ENCODE measurements around the gene SHANK1.

Gene SHANK1

GRCh38 chr19:50706387-50706786, 13.2 kb downstream of the SHANK1 start:
- ChIA-PET CTCF (interaction anchor here (1.0 to 3.4 kb wide), 3 partner anchors 14 to 74 kb away, joined by 3 to 36 read pairs (median 7); no protein-coding TSS in a partner anchor), POLR2A (no interaction called here)
- H3K27me3 ChIP-seq (replicated peaks in 2 of 5; ENCODE audit: control insufficient read depth in 4 of 5, insufficient read depth in 5 of 5, low read length in 4 of 5), result peaks cover 0 to 45% (median 12%) of the 10 kb centered on the region in 5 experiments
- WGBS (ENCODE audit: insufficient coverage), result 100% methylated on average over 3 of the region's 5 CpGs
- no peak overlapping the region for H3K4me3 ChIP-seq (ENCODE audit: control insufficient read depth in 1 of 7, extremely low read depth in 1 of 7, insufficient read depth in 4 of 7, low read depth in 2 of 7, low read length in 6 of 7)
- no peaks in the 10 kb centered on the region for H3K36me3 ChIP-seq (ENCODE audit: control insufficient read depth in 4 of 4, insufficient read depth in 4 of 4, low read length in 3 of 4)
- H3K27ac ChIP-seq (ENCODE audit: insufficient read depth in 1 of 2, low read depth in 1 of 2, low read length in 2 of 2, poor library complexity in 1 of 2, severe bottlenecking in 2 of 2), result no peak overlapping the region
- H3K9me3 ChIP-seq (ENCODE audit: control extremely low read depth in 1 of 5, control insufficient read depth in 4 of 5, insufficient read depth in 2 of 5, low read depth in 1 of 5, low read length in 4 of 5), result no peaks in the 10 kb centered on the region
- DNase-seq, result no peak
- H3K4me1 ChIP-seq (ENCODE audit: control extremely low read depth in 1 of 4, control insufficient read depth in 4 of 4, insufficient read depth in 4 of 4, low read length in 3 of 4), result peaks cover 0 to 16% (median 7%) of the 10 kb centered on the region in 4 experiments

GRCh38 chr19:50705422-50706019, 14.1 kb downstream of the SHANK1 start:
- H3K27ac ChIP-seq (ENCODE audit: insufficient read depth in 1 of 2, low read depth in 1 of 2, low read length in 2 of 2, poor library complexity in 1 of 2, severe bottlenecking in 2 of 2), result no peak overlapping the region
- DNase-seq, result peak; percentile 67 to 82 (median 82)
- no peaks in the 10 kb centered on the region for H3K36me3 ChIP-seq (ENCODE audit: control insufficient read depth in 4 of 4, insufficient read depth in 4 of 4, low read length in 3 of 4)
- H3K27me3 ChIP-seq (replicated peaks in 2 of 5; ENCODE audit: control insufficient read depth in 4 of 5, insufficient read depth in 5 of 5, low read length in 4 of 5), result peaks cover 0 to 48% (median 11%) of the 10 kb centered on the region in 5 experiments
- H3K9me3 ChIP-seq (ENCODE audit: control extremely low read depth in 1 of 5, control insufficient read depth in 4 of 5, insufficient read depth in 2 of 5, low read depth in 1 of 5, low read length in 4 of 5), result no peaks in the 10 kb centered on the region
- ChIA-PET CTCF (interaction anchor here (0.8 to 3.4 kb wide), 5 partner anchors 9 to 74 kb away, joined by 3 to 36 read pairs (median 4); no protein-coding TSS in a partner anchor), POLR2A (no interaction called here)
- H3K4me3 ChIP-seq (ENCODE audit: control insufficient read depth in 1 of 7, extremely low read depth in 1 of 7, insufficient read depth in 4 of 7, low read depth in 2 of 7, low read length in 6 of 7), result no peak overlapping the region
- WGBS (ENCODE audit: insufficient coverage), result 57% methylated on average over 7 of the region's 9 CpGs
- peaks cover 0 to 16% (median 7%) of the 10 kb centered on the region in 4 experiments for H3K4me1 ChIP-seq (ENCODE audit: control extremely low read depth in 1 of 4, control insufficient read depth in 4 of 4, insufficient read depth in 4 of 4, low read length in 3 of 4)

- no peak overlapping the region for H3K4me3 ChIP-seq (ENCODE audit: control insufficient read depth in 1 of 7, extremely low read depth in 1 of 7, insufficient read depth in 4 of 7, low read depth in 2 of 7, low read length in 6 of 7)
- 42% methylated on average over 15 of the region's 22 CpGs for WGBS (ENCODE audit: insufficient coverage)
- no peak overlapping the region for H3K27ac ChIP-seq (ENCODE audit: insufficient read depth in 1 of 2, low read depth in 1 of 2, low read length in 2 of 2, poor library complexity in 1 of 2, severe bottlenecking in 2 of 2)
- CTCF ChIA-PET, result interaction anchor here (1.1 to 3.4 kb wide), 7 partner anchors 10 to 77 kb away, joined by 3 to 36 read pairs (median 5); no protein-coding TSS in a partner anchor
- POLR2A ChIA-PET, result no interaction called here
- H3K4me1 ChIP-seq (ENCODE audit: control extremely low read depth in 1 of 4, control insufficient read depth in 4 of 4, insufficient read depth in 4 of 4, low read length in 3 of 4), result peaks cover 0 to 16% (median 7%) of the 10 kb centered on the region in 4 experiments
- peaks cover 0 to 61% (median 16%) of the 10 kb centered on the region in 5 experiments for H3K27me3 ChIP-seq (replicated peaks in 2 of 5; ENCODE audit: control insufficient read depth in 4 of 5, insufficient read depth in 5 of 5, low read length in 4 of 5)
- no peak for DNase-seq
- H3K36me3 ChIP-seq (ENCODE audit: control insufficient read depth in 4 of 4, insufficient read depth in 4 of 4, low read length in 3 of 4), result no peaks in the 10 kb centered on the region
- H3K9me3 ChIP-seq (ENCODE audit: control extremely low read depth in 1 of 5, control insufficient read depth in 4 of 5, insufficient read depth in 2 of 5, low read depth in 1 of 5, low read length in 4 of 5), result no peaks in the 10 kb centered on the region
Measured at GRCh38 chr19:50703915-50704796, 15.4 kb downstream of the SHANK1 start.

GRCh38 chr19:50702871-50703829, 16.5 kb downstream of the SHANK1 start:
- Histone ChIP-seq H3K27me3 (replicated peaks in 2 of 5; ENCODE audit: control insufficient read depth in 4 of 5, insufficient read depth in 5 of 5, low read length in 4 of 5) (peaks cover 0 to 66% (median 20%) of the 10 kb centered on the region in 5 experiments), H3K36me3 (ENCODE audit: control insufficient read depth in 4 of 4, insufficient read depth in 4 of 4, low read length in 3 of 4) (no peaks in the 10 kb centered on the region), H3K4me3 (ENCODE audit: control insufficient read depth in 1 of 7, extremely low read depth in 1 of 7, insufficient read depth in 4 of 7, low read depth in 2 of 7, low read length in 6 of 7) (peak overlapping the region in 1 of 7 experiments; percentile 36), H3K27ac (ENCODE audit: insufficient read depth in 1 of 2, low read depth in 1 of 2, low read length in 2 of 2, poor library complexity in 1 of 2, severe bottlenecking in 2 of 2) (no peak overlapping the region), H3K9me3 (ENCODE audit: control extremely low read depth in 1 of 5, control insufficient read depth in 4 of 5, insufficient read depth in 2 of 5, low read depth in 1 of 5, low read length in 4 of 5) (no peaks in the 10 kb centered on the region), H3K4me1 (ENCODE audit: control extremely low read depth in 1 of 4, control insufficient read depth in 4 of 4, insufficient read depth in 4 of 4, low read length in 3 of 4) (peaks cover 0 to 16% (median 7%) of the 10 kb centered on the region in 4 experiments)
- WGBS (ENCODE audit: insufficient coverage), result 46% methylated on average over 38 of the region's 47 CpGs
- ChIA-PET CTCF (interaction anchor here (1.1 to 2.2 kb wide), 6 partner anchors 13 to 79 kb away, joined by 3 to 11 read pairs (median 5); no protein-coding TSS in a partner anchor), POLR2A (interaction anchor here (1.1 kb wide), 1 partner anchor 45 kb away, joined by 3 read pairs; no protein-coding TSS in a partner anchor)
- no peak for DNase-seq

GRCh38 chr19:50702158-50702870, 17.3 kb downstream of the SHANK1 start:
- Histone ChIP-seq H3K27ac (ENCODE audit: insufficient read depth in 1 of 2, low read depth in 1 of 2, low read length in 2 of 2, poor library complexity in 1 of 2, severe bottlenecking in 2 of 2) (no peak overlapping the region), H3K4me3 (ENCODE audit: control insufficient read depth in 1 of 7, extremely low read depth in 1 of 7, insufficient read depth in 4 of 7, low read depth in 2 of 7, low read length in 6 of 7) (peak overlapping the region in 1 of 7 experiments; percentile 36), H3K4me1 (ENCODE audit: control extremely low read depth in 1 of 4, control insufficient read depth in 4 of 4, insufficient read depth in 4 of 4, low read length in 3 of 4) (peaks cover 0 to 16% (median 7%) of the 10 kb centered on the region in 4 experiments), H3K9me3 (ENCODE audit: control extremely low read depth in 1 of 5, control insufficient read depth in 4 of 5, insufficient read depth in 2 of 5, low read depth in 1 of 5, low read length in 4 of 5) (no peaks in the 10 kb centered on the region), H3K36me3 (ENCODE audit: control insufficient read depth in 4 of 4, insufficient read depth in 4 of 4, low read length in 3 of 4) (no peaks in the 10 kb centered on the region), H3K27me3 (replicated peaks in 2 of 5; ENCODE audit: control insufficient read depth in 4 of 5, insufficient read depth in 5 of 5, low read length in 4 of 5) (peaks cover 0 to 75% (median 23%) of the 10 kb centered on the region in 5 experiments)
- ChIA-PET POLR2A (interaction anchor here (1.1 kb wide), 1 partner anchor 44 kb away, joined by 3 read pairs; no protein-coding TSS in a partner anchor), CTCF (interaction anchor here (1.2 to 2.2 kb wide), 4 partner anchors 19 to 80 kb away, joined by 5 to 11 read pairs (median 6); no protein-coding TSS in a partner anchor)
- no peak for DNase-seq
- WGBS (ENCODE audit: insufficient coverage), result 64% methylated on average over 11 of the region's 23 CpGs
